ENCODE results near the gene TMBIM4.

TMBIM4 gene

GRCh38 chr12:66140731-66141130 lies 29.1 kb downstream of the TMBIM4 start:
- peak; percentile 46 for DNase-seq (ENCODE audit: low spot score)

- DNase-seq (ENCODE audit: low spot score), result no peak
Observed at GRCh38 chr12:66139328-66139727, 30.5 kb downstream of the TMBIM4 start.

DNA sequence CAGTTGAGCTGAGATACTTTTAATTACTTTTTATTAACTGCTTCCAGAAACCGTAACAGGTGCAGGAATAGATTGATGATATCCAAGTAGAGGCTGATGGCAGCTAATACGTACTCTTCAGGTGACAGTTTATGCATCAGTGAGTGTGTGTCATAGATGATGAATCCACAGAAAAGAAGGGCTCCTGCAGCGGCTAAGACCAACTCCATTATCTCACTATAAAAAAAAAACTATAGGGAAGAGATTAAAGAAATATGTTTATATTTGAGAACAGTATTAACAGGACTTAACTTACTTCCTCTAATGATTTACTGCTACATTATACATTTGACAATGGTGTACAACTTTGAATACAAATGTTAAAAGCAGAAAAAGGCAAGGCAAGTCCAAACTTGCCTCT lies 31.9 kb downstream of the TMBIM4 start:
- no peak for DNase-seq (ENCODE audit: low spot score)

DNA sequence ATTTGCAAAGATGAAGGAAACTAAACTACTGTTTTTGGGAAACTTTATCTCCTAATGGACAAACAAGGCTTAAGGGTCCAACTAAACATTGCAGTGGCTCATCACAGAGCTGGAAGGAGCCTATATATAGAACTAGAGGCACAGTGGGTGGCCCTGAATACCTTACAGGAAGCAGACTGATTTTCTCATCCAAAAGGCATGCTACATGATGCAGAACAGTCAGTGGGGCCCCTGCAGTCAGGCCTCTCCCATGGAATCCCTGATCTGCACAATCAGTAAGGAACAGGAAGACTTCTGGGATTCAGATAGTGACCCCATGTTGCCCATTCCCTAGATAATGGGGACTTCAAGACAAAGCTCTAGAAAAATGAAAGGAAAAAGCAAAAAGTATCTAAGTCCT lies 37.4 kb downstream of the TMBIM4 start:
- DNase-seq (ENCODE audit: low spot score), result no peak

- DNase-seq (ENCODE audit: low spot score), result peak; percentile 49
Observed at GRCh38 chr12:66131067-66131688, 38.6 kb downstream of the TMBIM4 start.

DNA sequence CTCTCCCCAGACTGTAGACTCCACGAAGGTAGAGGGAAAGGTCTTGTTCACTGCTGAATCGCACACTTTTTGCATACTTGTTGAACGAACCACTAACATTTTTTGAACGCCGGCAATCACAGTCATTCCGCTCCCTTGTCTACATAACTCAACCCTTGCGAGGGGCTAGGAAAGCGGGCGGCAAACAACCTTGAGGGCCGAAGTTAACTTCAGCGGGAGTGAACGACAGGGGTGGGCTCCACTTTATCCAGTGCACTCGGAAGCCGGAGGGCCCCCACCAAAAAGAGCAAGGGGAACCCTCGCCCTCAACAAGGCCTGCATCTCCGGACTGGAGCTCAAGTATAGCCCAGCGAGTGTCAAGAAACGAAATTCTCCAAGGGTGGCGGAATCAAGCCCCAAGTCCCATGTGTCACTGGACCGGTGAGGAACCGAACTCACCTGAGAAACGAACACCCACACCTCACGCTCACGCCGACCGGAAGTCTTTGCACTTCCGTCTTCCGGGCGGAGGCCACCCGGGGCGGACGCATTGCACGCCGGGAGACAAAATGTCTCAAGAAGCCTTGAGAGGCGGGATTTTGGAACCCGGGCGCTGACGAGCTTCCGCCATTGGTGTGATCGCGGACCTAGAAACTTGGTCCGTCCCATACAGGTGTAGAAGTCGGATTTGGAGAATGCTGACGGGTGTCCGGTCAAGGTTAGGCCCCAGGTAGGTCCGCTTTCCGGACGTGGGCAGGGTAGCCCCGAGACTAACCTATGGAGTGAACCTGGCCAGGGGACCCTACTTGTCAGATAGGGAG lies 39.3 kb downstream of the TMBIM4 start, which contains the start of gene LLPH:
TSS of gene LLPH (minus strand) at position 484 of the 800 bp plus-strand sequence. CDS start 1,644 bp downstream, outside the sequence.
- peak; percentile 78 for DNase-seq (ENCODE audit: low spot score)

DNA sequence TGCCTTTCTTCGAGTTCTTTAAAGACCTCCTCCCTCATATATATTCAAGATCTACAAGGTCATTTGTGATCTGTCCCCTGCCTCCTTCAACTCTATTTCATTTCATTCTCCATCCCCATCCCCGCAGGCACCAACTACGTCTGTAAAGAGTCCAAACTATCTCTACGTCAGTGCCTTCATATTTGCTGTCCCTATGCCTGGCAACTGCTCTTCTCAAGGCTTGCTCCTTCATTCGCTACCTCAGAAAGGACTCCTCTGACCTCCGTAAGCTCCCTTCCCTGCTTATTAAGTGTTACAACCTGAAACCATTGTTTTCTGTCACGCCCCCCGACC lies 39.9 kb downstream of the TMBIM4 start:
- DNase-seq (ENCODE audit: low spot score), result no peak

GRCh38 chr12:66127650-66128049 lies 42.1 kb downstream of the TMBIM4 start:
- DNase-seq (ENCODE audit: low spot score), result no peak

DNA sequence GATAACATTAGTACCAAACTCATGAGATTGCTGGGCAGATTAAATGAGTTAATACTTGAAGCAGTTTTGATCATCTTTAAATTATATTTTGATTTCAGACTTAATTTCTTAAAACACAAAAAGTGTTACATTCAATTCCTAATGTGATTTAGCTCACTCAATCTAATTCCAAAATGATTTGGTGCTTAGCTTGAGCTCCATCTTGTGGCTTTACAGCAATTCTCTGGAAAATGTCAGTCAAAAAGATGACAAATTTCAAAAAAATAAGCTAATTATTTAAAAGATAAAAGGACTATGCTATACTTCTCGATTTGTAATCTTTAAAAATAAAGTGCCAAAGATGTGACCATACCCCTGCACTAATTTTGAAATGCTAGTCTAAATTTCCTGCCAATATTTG lies 49.3 kb downstream of the TMBIM4 start:
- DNase-seq (ENCODE audit: low spot score), result no peak

GRCh38 chr12:66119870-66120241 lies 49.9 kb downstream of the TMBIM4 start:
- no peak for DNase-seq (ENCODE audit: low spot score)

DNA sequence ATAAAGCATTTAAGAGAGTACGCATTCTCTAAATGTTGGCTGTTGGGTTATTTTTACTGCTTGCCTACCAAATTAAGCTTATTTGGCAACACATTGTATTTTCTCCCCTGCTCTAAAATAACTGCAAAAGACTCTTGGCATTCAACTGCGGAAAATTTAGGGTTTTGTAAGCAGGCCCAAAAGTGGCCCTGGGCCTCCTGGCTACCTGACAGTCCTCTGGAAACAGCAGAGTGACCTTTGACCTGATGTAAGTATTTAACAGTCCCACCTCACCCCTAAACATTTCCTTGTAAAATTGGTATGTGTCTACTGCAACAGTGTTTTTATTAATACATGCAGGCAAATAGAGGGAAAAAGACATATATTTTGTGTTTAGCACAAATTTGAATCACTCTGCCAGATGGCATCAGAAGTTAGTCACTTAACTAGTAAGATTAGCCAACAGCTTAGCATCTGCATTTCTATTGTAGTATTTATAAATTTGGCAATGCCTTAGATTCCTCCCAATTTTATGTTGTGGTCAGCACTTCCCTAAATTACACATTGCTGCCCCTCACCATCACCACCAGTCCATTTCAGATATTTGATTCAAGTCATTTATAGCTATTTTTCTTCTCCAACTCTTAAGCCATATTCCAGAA lies 50.4 kb downstream of the TMBIM4 start:
- DNase-seq (ENCODE audit: low spot score), result no peak

GRCh38 chr12:66118240-66118891 lies 51.4 kb downstream of the TMBIM4 start:
- no peak for DNase-seq (ENCODE audit: low spot score)

DNA sequence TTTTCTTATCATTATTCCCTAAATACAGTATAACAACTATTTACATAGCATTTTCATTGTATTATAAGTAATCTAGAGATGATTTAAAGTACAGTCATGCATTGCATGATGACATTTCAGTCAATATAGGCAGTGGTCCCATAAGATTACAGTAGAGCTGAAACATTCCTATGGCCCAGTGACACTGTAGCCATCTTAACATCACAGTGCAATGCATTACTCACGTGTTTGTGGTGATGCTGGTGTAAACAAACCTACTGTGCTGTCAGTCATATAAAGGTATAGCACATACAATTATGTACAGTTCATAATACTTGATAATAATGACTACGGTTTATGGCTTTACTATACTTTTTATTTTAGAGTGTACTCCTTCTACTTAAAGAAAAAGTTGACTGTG lies 52.6 kb downstream of the TMBIM4 start:
- no peak for DNase-seq (ENCODE audit: low spot score)

GRCh38 chr12:66115071-66115600 lies 54.7 kb downstream of the TMBIM4 start:
- DNase-seq (ENCODE audit: low spot score), result no peak

- no peak for DNase-seq (ENCODE audit: low spot score)
Observed at GRCh38 chr12:66113471-66113870, 56.3 kb downstream of the TMBIM4 start.

DNA sequence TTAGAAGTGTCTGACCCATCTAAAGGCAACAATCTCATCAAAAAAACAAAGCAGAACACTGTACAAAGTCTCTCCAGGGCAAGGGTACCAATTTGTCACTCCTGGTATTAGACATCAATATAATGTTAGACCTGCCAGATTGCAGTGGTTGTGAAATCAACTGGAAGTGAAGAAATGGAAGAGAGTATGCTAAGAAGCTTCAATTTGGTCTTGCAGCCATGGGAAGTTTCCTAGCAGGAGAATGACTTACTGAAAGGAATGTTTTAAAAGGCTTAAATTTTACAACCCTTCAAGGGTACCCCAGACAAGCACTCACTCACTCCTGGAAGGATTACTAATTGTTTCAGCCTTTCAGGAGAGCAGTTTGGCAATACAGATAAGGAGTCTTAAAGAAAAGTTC lies 58.2 kb downstream of the TMBIM4 start:
- no peak for DNase-seq (ENCODE audit: low spot score)

- no peak for DNase-seq (ENCODE audit: low spot score)
Observed at GRCh38 chr12:66109056-66109455, 60.7 kb downstream of the TMBIM4 start.

- no peak for DNase-seq (ENCODE audit: low spot score)
Observed at GRCh38 chr12:66108386-66108785, 61.4 kb downstream of the TMBIM4 start.

DNA sequence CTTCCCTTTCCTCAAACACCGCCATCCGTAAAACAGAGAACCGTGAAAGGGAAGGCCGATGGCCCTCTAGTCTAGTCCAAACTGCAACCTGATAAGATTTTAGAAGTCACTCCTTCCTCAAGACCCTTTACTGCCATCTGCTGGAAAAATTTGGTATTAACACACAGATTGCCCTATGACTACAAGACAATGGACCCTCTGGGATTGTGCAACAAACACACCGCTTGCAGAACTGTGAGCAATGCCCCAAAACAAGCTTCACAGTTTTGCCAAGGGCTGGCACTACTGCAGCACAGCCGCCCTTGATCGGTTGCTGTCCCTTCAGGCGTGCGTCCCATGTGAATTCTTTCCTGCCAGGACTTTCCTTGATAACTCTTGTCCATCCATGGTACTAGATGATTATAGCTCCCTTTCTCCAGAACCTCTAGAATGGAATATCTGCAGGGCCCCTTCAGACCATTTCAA lies 62.3 kb downstream of the TMBIM4 start:
- peak; percentile 77 for DNase-seq (ENCODE audit: low spot score)

DNA sequence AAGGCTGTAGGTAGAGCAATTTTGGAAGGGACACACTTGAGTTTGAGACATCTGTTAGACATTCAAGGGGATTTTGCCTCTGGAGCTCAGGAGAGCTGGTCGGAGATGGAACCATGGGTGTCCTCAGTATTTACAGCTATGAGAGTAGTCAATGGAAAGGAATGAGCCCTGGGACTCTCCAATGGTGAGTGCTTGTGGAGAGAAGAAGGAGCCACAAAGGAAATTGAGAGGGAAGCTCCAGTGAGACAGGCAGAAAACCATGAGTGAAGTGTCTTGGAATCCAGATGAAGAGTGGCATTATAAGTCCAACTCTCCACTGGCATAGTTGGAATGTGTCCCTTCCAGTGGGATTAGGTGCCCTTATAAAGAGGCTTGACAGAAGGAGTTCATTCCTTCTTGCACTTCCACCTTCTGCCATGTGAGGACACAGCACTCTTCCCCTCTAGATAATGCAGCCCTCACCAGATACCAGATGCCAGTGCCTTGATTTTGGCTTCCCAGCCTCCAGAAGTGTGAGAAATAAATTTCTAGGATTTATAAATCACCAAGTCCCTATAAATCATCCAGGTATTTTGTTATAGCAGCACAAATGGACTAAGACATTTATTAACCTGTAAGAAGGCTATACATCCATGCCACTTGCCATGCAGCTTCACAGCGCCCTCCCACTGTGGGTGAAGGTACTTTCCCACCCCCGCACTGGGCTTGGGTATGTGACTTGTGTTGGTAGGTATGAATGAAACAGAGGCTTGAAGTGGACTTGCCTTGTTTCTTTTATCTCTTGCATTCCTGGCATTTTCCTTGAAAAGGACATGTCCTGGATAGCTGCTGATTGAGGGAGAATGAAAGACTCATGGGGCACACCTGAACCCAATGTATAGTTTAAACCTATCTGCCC lies 66.5 kb downstream of the TMBIM4 start:
- no peak for DNase-seq (ENCODE audit: low spot score)

DNA sequence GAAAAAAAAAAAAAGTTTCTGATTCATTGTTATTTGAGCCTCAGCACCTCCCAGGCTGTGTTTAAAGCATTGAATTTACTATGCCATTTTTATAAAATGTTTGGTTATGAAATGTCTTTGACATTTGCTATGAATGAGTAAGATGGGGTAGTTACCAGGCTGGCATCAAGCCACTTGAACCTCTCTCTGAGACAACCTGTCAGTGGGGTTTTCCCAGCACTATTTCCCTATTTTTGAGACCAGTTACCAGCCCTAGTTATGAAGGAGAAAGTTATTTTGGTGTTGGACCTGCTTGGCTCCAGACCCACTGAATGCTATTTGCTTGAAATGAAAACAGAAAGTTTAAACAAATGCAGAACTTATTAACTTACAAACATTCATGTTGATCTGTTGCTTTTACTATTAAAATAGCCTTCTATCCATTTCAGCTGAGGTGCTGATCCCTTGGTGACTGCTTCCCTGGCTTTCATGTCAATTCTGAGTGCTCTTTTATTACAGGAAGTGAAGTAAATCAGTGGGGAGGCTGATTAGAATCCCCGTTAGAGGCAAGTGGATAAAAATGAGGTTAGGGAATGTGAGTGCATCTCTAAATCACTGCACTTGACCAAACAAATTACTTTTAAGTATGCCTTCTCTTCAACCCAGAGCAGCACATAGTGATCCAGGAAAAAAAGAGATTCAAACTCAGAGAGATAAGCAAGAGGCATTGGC lies 77.1 kb downstream of the TMBIM4 start:
- DNase-seq (ENCODE audit: low spot score), result no peak

Data from SW480 (cell line).